Measurements from ENCODE around the gene LRRC34.

- TF ChIP-seq POLR2A (IDR thresholded peaks at IDR 0.05) (no peak), CTCF (IDR thresholded peaks at IDR 0.05) (no peak)
These were observed 38.5 kb downstream of the LRRC34 start for GRCh38 chr3:169774186-169774585.

Data from transverse colon (tissue), 3 donors.